HG03520 (cell line): Measurements from ENCODE around the gene ANP32B.
A peak's percentile ranks its signal among the peaks of the same experiment; 100 is the strongest.
"Not testable (repeated sequence)": the region's sequence is repeated elsewhere in the genome, so short reads cannot be mapped to it uniquely, and the experiment has no call there.

ENCODE experiments used
- ATAC-seq: cut with Tn5 transposase; IDR thresholded peaks from one replicate; pipeline ENCODE4 v1.9.1; 2021; ENCODE audit warnings: mild to moderate bottlenecking, moderate library complexity; ENCODE audit not compliant: unreplicated experiment

ANP32B gene

GRCh38 chr9:97962575-97962974 lies 20.6 kb upstream of the ANP32B start:
- no peak for ATAC-seq

GRCh38 chr9:97963232-97963631 lies 19.9 kb upstream of the ANP32B start:
- ATAC-seq: no peak

DNA sequence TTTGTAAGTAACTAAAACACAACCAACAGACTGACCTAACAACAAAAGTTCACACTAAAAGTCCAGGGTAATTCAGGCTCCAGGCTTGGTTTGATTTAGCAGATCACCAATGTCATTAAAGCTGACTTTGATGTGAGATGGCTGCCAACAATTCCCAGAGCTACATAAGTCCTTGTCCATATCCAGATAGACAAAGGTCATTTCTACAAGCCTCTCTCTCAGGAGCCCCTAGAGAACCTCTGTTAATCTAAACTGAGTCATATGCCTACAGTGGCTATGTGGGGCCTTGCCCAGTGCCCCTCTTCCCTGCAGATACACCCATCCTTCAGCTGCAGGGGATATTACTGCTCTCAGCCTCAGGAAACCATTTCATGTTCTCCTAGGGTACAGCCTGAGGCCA lies 18.2 kb upstream of the ANP32B start:
- no peak for ATAC-seq

DNA sequence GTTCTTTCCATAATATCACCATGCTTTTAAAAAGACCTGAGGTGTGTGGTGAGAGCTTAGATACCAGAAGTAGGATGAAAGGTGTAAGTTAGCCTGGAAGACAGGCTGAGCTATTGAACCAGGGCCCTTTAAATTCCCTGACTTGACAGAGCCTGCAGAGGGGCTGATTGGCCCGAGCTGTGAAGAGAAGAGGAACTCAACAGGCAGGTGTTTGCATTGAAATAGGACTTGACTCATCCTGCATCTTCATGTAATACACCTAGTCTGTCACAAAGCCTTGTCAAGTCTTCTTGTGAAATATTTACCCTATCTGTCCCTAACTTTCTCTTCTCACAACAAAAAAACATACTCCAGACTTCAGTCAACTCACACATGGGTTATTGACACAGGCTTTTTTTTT lies 16.6 kb upstream of the ANP32B start:
- no peak for ATAC-seq

GRCh38 chr9:97969014-97969413 lies 14.1 kb upstream of the ANP32B start:
- ATAC-seq: no peak

GRCh38 chr9:97970165-97970564 lies 13.0 kb upstream of the ANP32B start:
- no peak for ATAC-seq

- no peak for ATAC-seq
Measured at GRCh38 chr9:97972753-97973152, 10.4 kb upstream of the ANP32B start.

DNA sequence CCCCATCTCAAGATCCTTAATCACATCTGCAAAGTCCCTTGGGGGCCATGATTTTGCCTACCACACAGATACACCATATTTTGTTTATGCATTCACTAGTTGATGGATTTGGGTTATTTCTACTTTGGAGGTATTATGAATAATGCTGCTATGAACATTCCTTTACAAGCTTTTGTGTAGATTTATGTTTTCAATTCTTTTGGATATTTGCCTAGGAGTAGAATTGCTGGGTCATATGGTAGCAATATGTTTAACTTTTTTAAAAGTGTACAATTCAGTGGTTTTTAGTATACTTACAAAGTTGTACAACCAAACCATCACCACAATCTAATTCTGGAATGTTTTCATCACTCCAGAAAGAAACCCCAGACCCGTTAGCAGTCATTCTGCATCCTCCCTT lies 7.8 kb upstream of the ANP32B start:
- ATAC-seq: no peak

DNA sequence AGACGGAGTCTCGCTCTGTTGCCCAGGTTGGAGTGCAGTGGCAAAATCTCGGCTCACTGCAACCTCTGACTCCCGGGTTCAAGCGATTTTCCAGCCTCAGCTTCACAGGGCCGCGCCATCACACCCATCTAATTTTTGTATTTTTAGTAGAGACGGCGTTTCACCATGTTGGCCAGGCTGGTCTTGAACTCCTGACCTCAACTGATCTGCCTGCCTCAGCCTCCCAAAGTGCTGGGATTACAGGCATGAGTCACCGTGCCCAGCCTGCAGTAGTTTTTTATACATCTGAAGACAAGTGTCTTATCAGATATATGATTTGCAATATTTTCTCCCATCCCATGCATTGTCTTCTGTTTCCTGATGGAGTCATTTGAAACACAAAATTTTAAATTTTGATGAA lies 6.5 kb upstream of the ANP32B start:
- not testable (repeated sequence) for ATAC-seq

DNA sequence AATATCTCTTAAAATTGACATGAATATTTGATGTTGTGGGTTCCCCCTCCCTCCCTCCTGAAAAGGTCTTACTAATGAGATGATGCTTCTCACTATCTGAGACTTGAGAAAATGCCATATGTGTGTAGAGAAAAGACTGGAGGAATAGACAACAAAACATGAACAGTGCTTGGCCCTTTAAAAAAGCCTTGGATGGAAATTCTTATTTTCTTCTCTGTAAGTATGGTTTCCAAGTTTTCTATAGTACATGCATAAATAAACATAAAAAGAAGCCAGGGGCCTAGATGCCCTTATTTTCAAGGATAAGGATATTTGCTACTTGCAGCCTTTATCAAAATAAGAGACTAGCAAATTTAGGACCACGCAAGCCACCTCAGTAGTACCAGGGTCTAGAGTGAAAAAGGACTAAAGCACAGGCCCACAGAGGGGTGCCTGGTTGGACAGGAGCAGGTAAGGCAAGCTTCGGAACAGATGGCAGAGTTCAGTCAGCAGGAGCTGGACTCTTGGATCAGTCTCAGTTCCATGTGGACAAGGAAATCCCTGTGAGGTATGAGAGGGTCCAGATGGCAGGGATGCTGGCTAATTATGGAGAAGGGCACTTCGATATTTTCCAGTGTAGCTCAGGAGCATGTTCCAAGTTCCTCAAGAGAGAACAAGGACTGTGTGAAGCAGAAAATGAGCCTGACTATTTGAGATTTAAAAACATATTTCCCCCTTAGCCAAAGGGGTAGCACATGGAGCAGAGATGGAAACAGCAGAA lies 4.6 kb upstream of the ANP32B start:
- no peak for ATAC-seq

DNA sequence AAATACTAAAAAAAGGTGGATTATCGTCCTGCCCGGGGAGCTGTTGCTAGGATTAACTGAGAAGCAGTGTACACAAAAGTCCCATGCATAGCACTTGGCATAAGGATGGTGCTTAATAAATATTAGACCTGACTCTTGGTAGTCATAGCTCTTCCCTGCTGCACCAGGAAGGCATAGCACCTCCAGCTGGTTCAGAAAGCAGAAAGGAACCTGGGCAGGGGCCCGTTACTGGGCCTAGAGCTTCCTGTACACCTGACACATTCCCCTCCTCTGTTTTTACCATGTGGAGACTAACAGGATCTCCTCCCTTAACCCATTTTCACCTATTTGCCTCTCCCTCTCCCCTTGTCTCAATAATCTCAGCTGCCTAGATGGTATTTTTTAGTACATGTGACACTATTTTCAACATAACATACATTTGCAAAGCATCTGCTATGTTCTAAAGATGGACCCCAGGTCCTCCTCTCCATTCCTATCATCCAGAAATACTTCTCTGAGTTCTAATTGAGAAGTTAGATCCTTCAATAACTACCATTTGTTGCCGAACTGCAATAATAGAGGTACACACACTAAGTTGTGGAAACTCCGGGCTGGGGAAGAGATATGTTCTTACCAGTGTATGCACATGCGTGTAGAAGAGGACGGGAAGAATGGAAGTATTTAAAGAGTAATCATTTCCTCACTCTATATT lies 3.2 kb upstream of the ANP32B start:
- no peak for ATAC-seq

- ATAC-seq: no peak
Measured at GRCh38 chr9:97980479-97980803, 2.7 kb upstream of the ANP32B start.

DNA sequence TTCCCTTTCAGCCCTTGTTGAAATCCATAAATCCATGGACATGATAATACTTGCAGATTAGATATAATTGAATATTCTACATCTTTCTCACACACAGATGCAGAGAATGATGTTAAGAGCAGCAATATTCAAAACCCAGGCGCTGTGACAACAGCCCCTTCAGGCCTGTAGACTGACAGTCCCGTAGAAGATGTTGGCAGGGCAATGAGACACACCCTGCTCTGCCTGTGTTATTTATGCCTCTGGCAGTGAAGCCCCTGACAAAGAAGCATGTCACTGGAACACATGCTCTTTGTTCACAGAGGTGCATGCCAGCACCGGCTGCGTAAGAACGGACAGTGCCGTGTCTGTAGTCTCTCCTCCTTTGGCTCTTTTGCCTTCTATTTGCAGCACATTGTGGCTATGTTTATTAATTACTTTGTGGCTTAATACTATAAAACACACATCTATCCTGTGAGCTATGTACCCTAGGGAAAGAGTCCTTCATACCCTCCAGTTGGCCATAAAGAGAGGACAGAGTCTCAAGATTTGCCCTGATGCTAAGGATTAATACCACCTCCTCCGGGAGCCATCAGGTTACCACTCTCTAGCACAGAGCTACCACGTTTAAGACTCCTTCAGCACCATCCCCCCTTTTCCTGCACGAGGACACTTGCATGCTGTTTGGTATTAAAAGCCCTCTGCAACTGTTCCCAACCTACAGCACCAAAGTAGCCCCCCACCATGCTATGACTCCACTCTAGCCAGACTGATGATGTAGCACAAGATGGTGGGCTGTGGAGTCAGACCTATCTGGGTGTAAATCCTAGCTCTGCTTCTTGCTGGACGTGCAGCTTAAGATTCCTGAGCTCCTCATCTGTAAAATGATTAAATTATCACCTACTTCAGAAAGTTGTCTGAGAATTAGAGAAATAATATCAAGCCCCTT lies 2.0 kb upstream of the ANP32B start:
- ATAC-seq: no peak

DNA sequence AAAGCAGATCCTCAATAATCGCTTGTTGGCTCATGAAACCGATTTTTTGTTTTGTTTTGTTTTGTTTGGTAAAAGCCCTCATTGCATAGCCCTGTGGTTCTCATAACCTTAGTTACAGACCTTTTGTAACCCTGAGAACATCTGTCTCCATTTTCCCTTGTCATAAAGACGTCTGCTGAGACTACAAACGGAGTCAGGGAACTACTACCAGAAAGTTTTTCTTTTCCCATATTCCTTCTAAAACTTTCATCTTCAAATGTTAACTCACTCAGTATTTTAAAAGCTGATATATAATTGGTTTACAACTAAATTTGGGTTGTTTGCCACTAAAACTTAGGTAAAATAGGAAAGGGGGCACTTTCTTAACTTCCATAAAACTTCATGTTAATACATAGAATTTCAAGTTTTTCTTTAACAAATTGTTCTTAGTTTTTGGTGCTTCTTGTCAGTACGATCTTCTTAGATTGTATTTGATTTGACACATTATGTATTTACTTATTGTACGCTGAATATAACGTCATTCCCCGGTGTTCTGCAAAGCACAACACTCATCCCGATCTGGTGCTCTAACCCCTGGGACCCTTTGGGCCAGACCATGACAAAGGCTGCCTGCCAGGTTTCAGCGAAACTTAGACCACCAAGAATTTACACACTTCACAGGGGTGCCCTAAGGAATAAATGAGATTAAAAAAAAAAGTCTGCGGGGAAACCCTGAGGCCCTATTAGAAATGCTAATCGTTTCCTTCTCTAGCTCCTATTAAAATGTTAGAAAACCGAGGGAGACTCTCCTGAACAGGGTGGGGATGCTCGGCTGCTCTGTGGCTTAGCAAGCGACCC lies 1.1 kb upstream of the ANP32B start:
- no peak for ATAC-seq

GRCh38 chr9:97983589-97984187 lies 547 bp downstream of the ANP32B start:
- no peak for ATAC-seq

- peak; percentile 27 for ATAC-seq
Measured at GRCh38 chr9:97984188-97985057, 1.3 kb downstream of the ANP32B start.

- ATAC-seq: peak; percentile 14
Measured at GRCh38 chr9:97985058-97985861, 2.1 kb downstream of the ANP32B start.

DNA sequence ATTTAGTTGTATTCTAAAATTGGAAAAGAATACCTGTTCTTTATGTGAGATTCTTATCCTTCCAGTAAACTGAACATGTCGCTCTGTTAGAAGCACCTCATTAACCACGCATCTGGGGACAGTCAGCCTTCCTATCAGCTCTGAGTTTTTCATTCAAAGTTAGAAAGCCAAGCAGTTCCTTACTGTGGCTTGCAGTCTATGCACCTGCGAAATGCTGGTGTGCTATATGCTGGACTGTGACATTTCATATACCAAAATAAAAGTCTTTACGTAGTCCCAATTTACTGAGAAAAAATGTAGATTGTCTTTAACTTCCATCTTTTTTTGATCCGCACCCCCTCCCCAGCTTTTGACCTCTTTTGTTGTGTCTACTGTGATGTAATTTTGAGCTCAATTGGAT lies 4.3 kb downstream of the ANP32B start:
- no peak for ATAC-seq

DNA sequence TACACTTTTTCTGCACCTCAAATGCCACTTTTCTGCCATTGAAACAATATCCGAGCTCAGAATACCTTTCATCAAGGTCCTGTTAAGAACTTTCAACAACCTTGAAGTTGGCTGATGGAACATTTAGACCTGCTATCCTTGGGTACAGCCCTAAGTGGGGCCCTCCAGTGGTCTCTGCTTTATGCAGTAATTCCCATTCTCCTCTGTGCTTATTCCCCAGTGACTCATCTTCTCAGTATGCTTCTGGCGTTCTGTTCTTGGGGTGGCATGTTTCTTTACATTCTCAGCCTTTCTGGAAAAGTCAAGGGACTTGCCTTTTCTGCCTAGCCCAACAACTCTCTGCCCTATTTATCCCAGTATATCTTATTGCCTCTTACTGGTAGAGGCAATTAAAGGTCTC lies 7.1 kb downstream of the ANP32B start:
- no peak for ATAC-seq
